Keratinocyte (primary cell): ENCODE measurements around the gene CCN2. TPM values are rescaled to one million over a fixed set of nuclear protein-coding genes. Genes with fewer than 3 reads are reported as not detected.
A peak's percentile ranks its signal among the peaks of the same experiment; 100 is the strongest.

ENCODE experiments used
- DNase-seq: peaks from one replicate; pipeline ENCODE4 v3.0.0-alpha.2; 2011; ENCODE audit warnings: low read depth, missing footprints, low spot score
- FAIRE-seq: peaks from 2 replicates; lab custom pipeline; 2011; peaks lifted over from hg19 to GRCh38; lab: Jason Lieb, UNC
- H2AFZ ChIP-seq: 2 replicates; pipeline ENCODE4 v1.6.0; 2012; ENCODE audit warnings: low read length, control low read depth, inconsistent platforms; ENCODE audit not compliant: control insufficient read depth
- H3K27ac ChIP-seq: 2 replicates; pipeline ENCODE4 v1.5.1; 2011; ENCODE audit warnings: low read length; ENCODE audit not compliant: control insufficient read depth, insufficient read depth
- H3K27me3 ChIP-seq: 3 replicates; pipeline ENCODE4 v1.6.0; 2011; ENCODE audit warnings: low read length; ENCODE audit not compliant: control insufficient read depth, insufficient read depth; ENCODE audit errors: extremely low read depth
- H3K36me3 ChIP-seq, 2 experiments: 2 replicates in 1 of 2; 3 replicates in 1 of 2; pipeline ENCODE4 v1.5.1; 2011; ENCODE audit warnings: low read length in 2 of 2, mild to moderate bottlenecking in 1 of 2; ENCODE audit not compliant: control insufficient read depth in 2 of 2, insufficient read depth in 2 of 2; ENCODE audit errors: extremely low read depth in 1 of 2
- H3K4me1 ChIP-seq: 3 replicates; pipeline ENCODE4 v1.5.1; 2011; ENCODE audit warnings: low read length; ENCODE audit not compliant: control insufficient read depth, insufficient read depth; ENCODE audit errors: extremely low read depth
- H3K4me2 ChIP-seq: 3 replicates; pipeline ENCODE4 v1.6.0; 2011; ENCODE audit warnings: low read depth, low read length; ENCODE audit not compliant: control insufficient read depth, insufficient read depth; ENCODE audit errors: extremely low read depth
- H3K4me3 ChIP-seq, 3 experiments: fragments of 200-600 bp in 1 of 3; sonication (generic) in 1 of 3; 2 replicates in 2 of 3; 3 replicates in 1 of 3; pipeline ENCODE4 v1.5.1; 2011 to 2016; ENCODE audit warnings: low read length in 3 of 3, mild to moderate bottlenecking in 3 of 3, control low read depth in 2 of 3, inconsistent platforms in 1 of 3, low read depth in 1 of 3, mixed read lengths in 1 of 3, mixed run types in 1 of 3, moderate library complexity in 1 of 3; ENCODE audit not compliant: control insufficient read depth in 2 of 3, insufficient read depth in 2 of 3; ENCODE audit errors: extremely low read depth in 1 of 3
- H3K79me2 ChIP-seq: 2 replicates; pipeline ENCODE4 v1.6.0; 2012; ENCODE audit warnings: low read length; ENCODE audit not compliant: control insufficient read depth, insufficient read depth
- H3K9ac ChIP-seq: 3 replicates; pipeline ENCODE4 v1.6.0; 2011; ENCODE audit warnings: low read length; ENCODE audit not compliant: control insufficient read depth, insufficient read depth; ENCODE audit errors: extremely low read depth
- H3K9me1 ChIP-seq: 3 replicates; pipeline ENCODE4 v1.6.0; 2011; ENCODE audit warnings: low read length; ENCODE audit not compliant: control insufficient read depth, insufficient read depth; ENCODE audit errors: extremely low read depth
- H3K9me3 ChIP-seq: 2 replicates; pipeline ENCODE4 v1.5.1; 2012; ENCODE audit warnings: low read depth, low read length; ENCODE audit not compliant: control insufficient read depth
- H4K20me1 ChIP-seq: 3 replicates; pipeline ENCODE4 v1.6.0; 2011; ENCODE audit warnings: low read length; ENCODE audit not compliant: control insufficient read depth, insufficient read depth; ENCODE audit errors: extremely low read depth
- EZH2 ChIP-seq: IDR thresholded peaks from one replicate; pipeline ENCODE4 v1.6.1; 2012; ENCODE audit warnings: inconsistent platforms, mild to moderate bottlenecking, low read length, moderate library complexity
- dilution Hi-C: fragments of 300-500 bp; cut with MboI; formaldehyde crosslinking; loops from one replicate; pipeline ENCODE4 v1.7.0; 2020; ENCODE audit warnings: low sequenced_read_pairs; ENCODE audit not compliant: extremely low pct_ligation_motif_present
- polyA plus RNA-seq, 5 experiments: library from polyadenylated mRNA; depleted of rRNA in 3 of 5; stranded (reverse) in 3 of 5; stranded (forward) in 1 of 5; unstranded in 1 of 5; fragments of >200 nt; gene quantifications; 1 replicate in 1 of 5; 2 replicates in 3 of 5; 3 replicates in 1 of 5; pipeline versions ENCODE4 v1.2.1 to v1.2.3, GENCODE V29; 2011 to 2012; ENCODE audit warnings: missing spikeins in 2 of 5, low read depth in 1 of 5, low replicate concordance in 1 of 5
- TF ChIP-seq, protein P1 (sequence below), 3 experiments: IDR thresholded peaks in 1 of 3; conservative IDR thresholded peaks in 1 of 3; optimal IDR thresholded peaks in 1 of 3; 2 replicates in 2 of 3; 3 replicates in 1 of 3; pipeline versions ENCODE3 to v1.5.1; 2011; ENCODE audit warnings: low read length in 3 of 3, mild to moderate bottlenecking in 3 of 3, moderate library complexity in 2 of 3, control low read depth in 1 of 3, inconsistent platforms in 1 of 3; ENCODE audit not compliant: insufficient read depth in 2 of 3; ENCODE audit errors: extremely low read depth in 1 of 3

The CCN2 gene
- polyA plus RNA-seq, 1 donor (not counting 4 experiments of a cell fraction or from before 2014, with no cell fraction given): 78.2 TPM

DNA sequence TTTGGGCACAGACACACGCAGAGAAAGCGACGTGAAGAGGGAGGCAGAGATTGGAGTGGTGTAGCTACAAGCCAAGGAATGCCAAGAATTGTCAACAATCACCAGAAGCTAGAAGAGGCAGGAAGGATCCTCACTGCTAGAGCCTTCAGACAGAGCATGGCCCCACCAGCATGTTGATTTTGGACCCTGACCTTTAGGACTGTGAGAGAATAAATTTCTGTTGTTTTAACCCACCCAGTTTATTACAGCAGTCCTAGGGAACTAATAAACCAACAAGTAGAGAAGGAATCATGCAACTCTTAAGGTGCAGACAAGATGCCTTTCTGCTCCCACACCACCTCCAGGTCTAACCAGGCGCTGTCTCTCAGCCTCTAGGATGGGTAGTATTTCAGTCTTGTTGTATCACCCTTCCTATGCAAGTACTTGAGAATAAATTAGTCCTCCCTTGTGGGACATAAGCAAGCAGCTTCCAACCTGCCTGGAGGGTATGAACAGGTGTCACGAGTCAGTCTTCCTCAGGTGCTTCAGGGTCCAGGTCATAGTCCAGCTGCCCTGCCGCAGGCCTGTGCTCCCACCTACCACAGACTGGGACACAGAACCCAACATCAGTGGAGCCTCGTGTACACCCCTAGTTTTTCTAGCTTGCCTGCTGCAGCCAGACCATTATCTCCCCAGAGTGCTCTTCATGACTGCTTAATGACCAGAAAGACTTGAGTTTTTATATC is 46.4 kb upstream of the CCN2 start:
- FAIRE-seq: peak; percentile 53
- TF ChIP-seq EZH2: no peak
- TF ChIP-seq, protein P1, sequence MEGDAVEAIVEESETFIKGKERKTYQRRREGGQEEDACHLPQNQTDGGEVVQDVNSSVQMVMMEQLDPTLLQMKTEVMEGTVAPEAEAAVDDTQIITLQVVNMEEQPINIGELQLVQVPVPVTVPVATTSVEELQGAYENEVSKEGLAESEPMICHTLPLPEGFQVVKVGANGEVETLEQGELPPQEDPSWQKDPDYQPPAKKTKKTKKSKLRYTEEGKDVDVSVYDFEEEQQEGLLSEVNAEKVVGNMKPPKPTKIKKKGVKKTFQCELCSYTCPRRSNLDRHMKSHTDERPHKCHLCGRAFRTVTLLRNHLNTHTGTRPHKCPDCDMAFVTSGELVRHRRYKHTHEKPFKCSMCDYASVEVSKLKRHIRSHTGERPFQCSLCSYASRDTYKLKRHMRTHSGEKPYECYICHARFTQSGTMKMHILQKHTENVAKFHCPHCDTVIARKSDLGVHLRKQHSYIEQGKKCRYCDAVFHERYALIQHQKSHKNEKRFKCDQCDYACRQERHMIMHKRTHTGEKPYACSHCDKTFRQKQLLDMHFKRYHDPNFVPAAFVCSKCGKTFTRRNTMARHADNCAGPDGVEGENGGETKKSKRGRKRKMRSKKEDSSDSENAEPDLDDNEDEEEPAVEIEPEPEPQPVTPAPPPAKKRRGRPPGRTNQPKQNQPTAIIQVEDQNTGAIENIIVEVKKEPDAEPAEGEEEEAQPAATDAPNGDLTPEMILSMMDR (optimal IDR thresholded peaks at IDR 0.05 in 1 of 3, IDR thresholded peaks at IDR 0.05 in 1 of 3, conservative IDR thresholded peaks at IDR 0.05 in 1 of 3; ENCODE audit: extremely low read depth in 1 of 3, insufficient read depth in 2 of 3, low read length in 3 of 3): no peak

GRCh38 chr6:131995917-131996316 is 44.7 kb upstream of the CCN2 start:
- peak; percentile 99 for FAIRE-seq
- Histone ChIP-seq H3K9ac (no peak overlapping the region), H3K27me3 (no peaks in the 10 kb centered on the region), H3K36me3 (no peaks in the 10 kb centered on the region), H4K20me1 (no peaks in the 10 kb centered on the region), H3K79me2 (no peaks in the 10 kb centered on the region), H3K4me3 (no peak overlapping the region), H3K4me1 (peaks cover 7% of the 10 kb centered on the region), H3K4me2 (peak overlapping the region; percentile 3), H2AFZ (no peak overlapping the region), H3K9me3 (no peaks in the 10 kb centered on the region), H3K9me1 (no peaks in the 10 kb centered on the region), H3K27ac (peak overlapping the region; percentile 31)
- TF ChIP-seq EZH2: no peak
- TF ChIP-seq, protein P1 (optimal IDR thresholded peaks at IDR 0.05 in 1 of 3, IDR thresholded peaks at IDR 0.05 in 1 of 3, conservative IDR thresholded peaks at IDR 0.05 in 1 of 3; ENCODE audit: extremely low read depth in 1 of 3, insufficient read depth in 2 of 3, low read length in 3 of 3): no peak
- dilution Hi-C loops: no loop called here
- DNase-seq: peak; percentile 23

More for the DNA sequence above, 46.4 kb upstream of the CCN2 start:
- Histone ChIP-seq H2AFZ (no peak overlapping the region), H3K9me3 (peaks cover 2% of the 10 kb centered on the region), H3K27ac (no peak overlapping the region), H3K9me1 (no peaks in the 10 kb centered on the region), H3K4me1 (peaks cover 7% of the 10 kb centered on the region), H3K27me3 (no peaks in the 10 kb centered on the region), H3K79me2 (no peaks in the 10 kb centered on the region), H3K4me2 (no peak overlapping the region), H3K9ac (no peak overlapping the region), H3K36me3 (no peaks in the 10 kb centered on the region), H4K20me1 (no peaks in the 10 kb centered on the region), H3K4me3 (no peak overlapping the region)
- no peak for DNase-seq
- dilution Hi-C loops: no loop called here
